Measurements from ENCODE around the gene MKNK2.

MKNK2 gene

DNA sequence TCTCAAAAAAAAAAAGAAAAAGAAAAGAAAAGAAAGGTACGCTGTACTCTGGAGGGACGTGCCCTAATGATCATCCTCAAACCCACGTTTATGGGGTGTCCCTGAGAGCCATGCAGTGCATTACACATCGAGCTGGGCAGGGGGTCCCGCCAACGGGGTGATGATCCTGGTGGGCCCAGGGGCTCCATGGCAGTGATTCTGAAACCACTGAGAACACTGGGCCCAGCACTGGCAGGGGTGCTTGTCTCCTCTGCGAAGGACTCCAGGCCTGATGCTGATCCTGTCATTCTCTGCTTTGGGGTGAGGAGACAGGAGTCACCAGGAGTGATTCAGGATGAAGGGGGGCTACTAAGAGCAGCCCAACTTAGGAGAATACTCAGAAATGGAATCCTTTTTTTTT, 26.4 kb upstream of the MKNK2 start:
- DNase-seq (ENCODE audit: low read depth), result no peak
- TF ChIP-seq POLR2A (IDR thresholded peaks at IDR 0.05; ENCODE audit: extremely low read depth, insufficient read length) (no peak), MYC (IDR thresholded peaks at IDR 0.05; ENCODE audit: low read depth, low read length) (no peak)
- TF ChIP-seq, protein P1, sequence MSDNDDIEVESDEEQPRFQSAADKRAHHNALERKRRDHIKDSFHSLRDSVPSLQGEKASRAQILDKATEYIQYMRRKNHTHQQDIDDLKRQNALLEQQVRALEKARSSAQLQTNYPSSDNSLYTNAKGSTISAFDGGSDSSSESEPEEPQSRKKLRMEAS (IDR thresholded peaks at IDR 0.05; ENCODE audit: low read depth, low read length), result no peak
- TF ChIP-seq, protein P2, sequence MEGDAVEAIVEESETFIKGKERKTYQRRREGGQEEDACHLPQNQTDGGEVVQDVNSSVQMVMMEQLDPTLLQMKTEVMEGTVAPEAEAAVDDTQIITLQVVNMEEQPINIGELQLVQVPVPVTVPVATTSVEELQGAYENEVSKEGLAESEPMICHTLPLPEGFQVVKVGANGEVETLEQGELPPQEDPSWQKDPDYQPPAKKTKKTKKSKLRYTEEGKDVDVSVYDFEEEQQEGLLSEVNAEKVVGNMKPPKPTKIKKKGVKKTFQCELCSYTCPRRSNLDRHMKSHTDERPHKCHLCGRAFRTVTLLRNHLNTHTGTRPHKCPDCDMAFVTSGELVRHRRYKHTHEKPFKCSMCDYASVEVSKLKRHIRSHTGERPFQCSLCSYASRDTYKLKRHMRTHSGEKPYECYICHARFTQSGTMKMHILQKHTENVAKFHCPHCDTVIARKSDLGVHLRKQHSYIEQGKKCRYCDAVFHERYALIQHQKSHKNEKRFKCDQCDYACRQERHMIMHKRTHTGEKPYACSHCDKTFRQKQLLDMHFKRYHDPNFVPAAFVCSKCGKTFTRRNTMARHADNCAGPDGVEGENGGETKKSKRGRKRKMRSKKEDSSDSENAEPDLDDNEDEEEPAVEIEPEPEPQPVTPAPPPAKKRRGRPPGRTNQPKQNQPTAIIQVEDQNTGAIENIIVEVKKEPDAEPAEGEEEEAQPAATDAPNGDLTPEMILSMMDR (IDR thresholded peaks at IDR 0.05; ENCODE audit: low read depth, low read length), result no peak
- H3K4me3 ChIP-seq (ENCODE audit: low read depth, low read length), result no peak overlapping the region

DNA sequence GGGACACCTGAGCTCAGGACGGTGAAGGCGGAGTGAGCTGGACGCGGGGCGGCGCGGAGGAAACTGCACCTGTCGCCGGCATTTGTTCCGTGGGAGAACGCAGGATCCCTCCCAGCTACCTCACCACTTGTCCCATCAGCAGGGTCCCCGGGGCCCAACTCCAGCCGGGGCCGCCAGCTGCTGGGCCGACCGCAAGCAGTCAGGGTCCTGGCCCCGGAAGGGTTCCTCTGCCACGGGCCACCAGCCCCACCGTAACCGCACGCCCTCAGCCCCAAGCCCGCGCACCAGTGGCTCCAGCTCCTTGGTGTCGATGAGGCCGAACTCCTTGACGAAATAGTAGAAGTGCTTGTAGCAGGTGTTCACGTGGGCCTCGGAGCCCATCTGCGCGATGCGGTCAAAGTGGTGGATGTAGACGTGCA, 25.5 kb upstream of the MKNK2 start:
- TF ChIP-seq, protein P1 (IDR thresholded peaks at IDR 0.05; ENCODE audit: low read depth, low read length), result no peak
- no peak for TF ChIP-seq POLR2A (IDR thresholded peaks at IDR 0.05; ENCODE audit: extremely low read depth, insufficient read length)
- no peak for TF ChIP-seq MYC (IDR thresholded peaks at IDR 0.05; ENCODE audit: low read depth, low read length)
- TF ChIP-seq, protein P2 (IDR thresholded peaks at IDR 0.05; ENCODE audit: low read depth, low read length), result no peak
- no peak overlapping the region for H3K4me3 ChIP-seq (ENCODE audit: low read depth, low read length)
- DNase-seq (ENCODE audit: low read depth), result no peak

DNA sequence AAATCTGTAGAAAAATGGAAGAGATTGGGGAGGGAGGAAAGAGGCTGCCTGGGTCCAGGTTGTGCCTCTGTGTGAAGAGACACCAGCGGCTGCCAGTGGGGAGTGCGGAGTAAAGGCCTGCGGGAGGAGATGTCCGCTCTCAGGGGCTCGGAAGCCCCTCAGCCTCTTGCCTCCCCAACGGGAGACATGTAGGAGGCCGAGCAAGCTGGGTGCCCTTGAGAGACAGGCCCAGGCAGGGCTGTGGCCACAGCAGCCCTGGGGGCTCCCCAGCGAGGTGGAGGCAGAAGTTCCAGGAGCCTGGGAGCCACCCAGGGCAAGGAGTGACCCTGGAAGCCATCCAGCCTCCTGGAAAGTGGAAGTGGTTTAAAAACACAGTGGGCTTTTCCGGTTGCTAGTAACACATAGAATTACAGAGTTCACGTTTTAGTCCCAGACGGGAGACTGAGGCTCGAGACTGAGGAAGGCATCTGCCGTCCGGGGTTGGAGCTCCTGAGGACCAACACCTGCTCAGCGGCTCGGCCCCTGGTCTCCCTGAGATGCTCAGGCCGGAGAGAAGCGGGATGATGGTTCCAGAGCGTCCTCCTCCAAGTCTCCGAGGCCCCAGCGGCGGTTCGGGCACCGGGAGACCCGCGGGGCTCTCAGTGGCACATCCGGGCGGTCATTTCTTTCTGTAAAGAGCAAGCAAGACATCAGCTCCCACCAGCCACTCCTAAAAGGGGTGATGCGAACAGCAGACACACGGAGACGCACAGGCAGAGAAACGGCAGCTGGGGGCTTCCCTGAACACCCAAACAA, 21.9 kb upstream of the MKNK2 start:
- no peak for DNase-seq (ENCODE audit: low read depth)
- no peak for TF ChIP-seq MYC (IDR thresholded peaks at IDR 0.05; ENCODE audit: low read depth, low read length)
- TF ChIP-seq, protein P1 (IDR thresholded peaks at IDR 0.05; ENCODE audit: low read depth, low read length), result no peak
- TF ChIP-seq, protein P2 (IDR thresholded peaks at IDR 0.05; ENCODE audit: low read depth, low read length), result no peak
- TF ChIP-seq POLR2A (IDR thresholded peaks at IDR 0.05; ENCODE audit: extremely low read depth, insufficient read length), result no peak
- no peak overlapping the region for H3K4me3 ChIP-seq (ENCODE audit: low read depth, low read length)

DNA sequence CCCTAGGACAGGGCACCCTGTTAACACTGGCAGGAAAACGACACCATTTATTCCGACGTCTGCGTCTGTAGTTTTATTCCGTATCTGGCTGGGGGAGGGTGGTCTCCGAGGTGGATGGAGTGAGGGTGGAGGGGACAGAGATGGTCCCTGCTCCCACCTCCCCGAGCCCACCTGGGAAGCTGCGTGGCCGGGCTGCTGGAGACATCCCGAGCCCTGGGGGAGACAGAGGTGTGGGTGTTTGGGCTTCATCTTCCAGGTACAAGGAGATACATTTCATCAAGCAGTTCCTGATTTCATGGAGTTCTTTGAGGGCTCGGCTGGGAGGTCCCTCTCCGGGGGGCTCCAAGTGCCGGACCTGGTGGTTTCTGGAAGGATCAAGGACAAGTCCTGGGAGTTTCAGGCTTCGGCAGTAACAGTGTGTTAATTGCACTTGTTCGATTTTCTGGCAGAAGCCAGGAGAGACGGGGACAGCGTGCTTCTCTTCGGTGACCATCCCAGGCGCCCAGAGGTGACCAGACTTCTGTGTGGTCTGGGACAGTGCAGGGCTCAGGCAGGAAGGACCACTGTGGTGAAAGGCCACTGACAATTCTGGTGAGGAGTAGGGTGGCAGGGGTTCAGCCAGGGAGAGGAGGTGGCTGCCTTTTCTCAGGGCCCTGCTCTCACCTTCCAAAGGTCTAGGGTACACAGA, 20.1 kb upstream of the MKNK2 start:
- H3K4me3 ChIP-seq (ENCODE audit: low read depth, low read length), result no peak overlapping the region
- DNase-seq (ENCODE audit: low read depth), result no peak
- TF ChIP-seq MYC (IDR thresholded peaks at IDR 0.05; ENCODE audit: low read depth, low read length), result no peak
- TF ChIP-seq, protein P2 (IDR thresholded peaks at IDR 0.05; ENCODE audit: low read depth, low read length), result no peak
- TF ChIP-seq, protein P1 (IDR thresholded peaks at IDR 0.05; ENCODE audit: low read depth, low read length), result no peak
- no peak for TF ChIP-seq POLR2A (IDR thresholded peaks at IDR 0.05; ENCODE audit: extremely low read depth, insufficient read length)

DNA sequence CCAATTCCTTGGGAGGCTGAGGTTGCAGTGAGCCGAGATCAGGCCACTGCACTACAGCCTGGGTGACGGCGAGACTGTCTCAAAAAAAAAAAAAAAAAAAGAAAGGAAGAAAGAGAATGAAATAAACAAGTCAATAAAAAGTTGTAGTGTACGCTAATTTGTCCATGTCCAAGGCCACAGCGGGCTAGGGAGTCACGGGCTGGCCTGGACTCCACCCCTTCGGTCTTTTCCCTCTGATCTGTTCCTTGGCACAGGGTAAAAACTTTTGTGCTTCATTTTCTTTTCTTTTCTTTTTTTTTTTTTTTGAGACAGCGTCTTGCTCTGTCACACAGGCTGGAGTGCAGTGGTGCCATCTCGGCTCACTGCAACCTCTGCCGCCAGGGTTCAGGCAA, 19.4 kb upstream of the MKNK2 start:
- H3K4me3 ChIP-seq (ENCODE audit: low read depth, low read length), result no peak overlapping the region
- no peak for DNase-seq (ENCODE audit: low read depth)
- TF ChIP-seq POLR2A (IDR thresholded peaks at IDR 0.05; ENCODE audit: extremely low read depth, insufficient read length) (no peak), MYC (IDR thresholded peaks at IDR 0.05; ENCODE audit: low read depth, low read length) (no peak)
- TF ChIP-seq, protein P1 (IDR thresholded peaks at IDR 0.05; ENCODE audit: low read depth, low read length), result no peak
- TF ChIP-seq, protein P2 (IDR thresholded peaks at IDR 0.05; ENCODE audit: low read depth, low read length), result no peak

All from NB4 (cell line).